ENCODE measurements around the gene GPRC5D.

The GPRC5D gene

GRCh38 chr12:12912711-12913110 is 39.3 kb downstream of the GPRC5D start:
- DNase-seq (ENCODE audit: low read depth in 1 of 2, low spot score in 1 of 2), result no peak
- Histone ChIP-seq H3K27me3 (ENCODE audit: insufficient read depth, poor library complexity, severe bottlenecking) (no peaks in the 10 kb centered on the region), H3K27ac (replicated peaks) (no peak overlapping the region), H3K4me3 (replicated peaks; ENCODE audit: insufficient read depth, low read length) (no peak overlapping the region)
- TF ChIP-seq, protein P1, sequence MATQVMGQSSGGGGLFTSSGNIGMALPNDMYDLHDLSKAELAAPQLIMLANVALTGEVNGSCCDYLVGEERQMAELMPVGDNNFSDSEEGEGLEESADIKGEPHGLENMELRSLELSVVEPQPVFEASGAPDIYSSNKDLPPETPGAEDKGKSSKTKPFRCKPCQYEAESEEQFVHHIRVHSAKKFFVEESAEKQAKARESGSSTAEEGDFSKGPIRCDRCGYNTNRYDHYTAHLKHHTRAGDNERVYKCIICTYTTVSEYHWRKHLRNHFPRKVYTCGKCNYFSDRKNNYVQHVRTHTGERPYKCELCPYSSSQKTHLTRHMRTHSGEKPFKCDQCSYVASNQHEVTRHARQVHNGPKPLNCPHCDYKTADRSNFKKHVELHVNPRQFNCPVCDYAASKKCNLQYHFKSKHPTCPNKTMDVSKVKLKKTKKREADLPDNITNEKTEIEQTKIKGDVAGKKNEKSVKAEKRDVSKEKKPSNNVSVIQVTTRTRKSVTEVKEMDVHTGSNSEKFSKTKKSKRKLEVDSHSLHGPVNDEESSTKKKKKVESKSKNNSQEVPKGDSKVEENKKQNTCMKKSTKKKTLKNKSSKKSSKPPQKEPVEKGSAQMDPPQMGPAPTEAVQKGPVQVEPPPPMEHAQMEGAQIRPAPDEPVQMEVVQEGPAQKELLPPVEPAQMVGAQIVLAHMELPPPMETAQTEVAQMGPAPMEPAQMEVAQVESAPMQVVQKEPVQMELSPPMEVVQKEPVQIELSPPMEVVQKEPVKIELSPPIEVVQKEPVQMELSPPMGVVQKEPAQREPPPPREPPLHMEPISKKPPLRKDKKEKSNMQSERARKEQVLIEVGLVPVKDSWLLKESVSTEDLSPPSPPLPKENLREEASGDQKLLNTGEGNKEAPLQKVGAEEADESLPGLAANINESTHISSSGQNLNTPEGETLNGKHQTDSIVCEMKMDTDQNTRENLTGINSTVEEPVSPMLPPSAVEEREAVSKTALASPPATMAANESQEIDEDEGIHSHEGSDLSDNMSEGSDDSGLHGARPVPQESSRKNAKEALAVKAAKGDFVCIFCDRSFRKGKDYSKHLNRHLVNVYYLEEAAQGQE (IDR thresholded peaks at IDR 0.05; ENCODE audit: insufficient replicate concordance, low read depth), result no peak
- TF ChIP-seq, protein P2, sequence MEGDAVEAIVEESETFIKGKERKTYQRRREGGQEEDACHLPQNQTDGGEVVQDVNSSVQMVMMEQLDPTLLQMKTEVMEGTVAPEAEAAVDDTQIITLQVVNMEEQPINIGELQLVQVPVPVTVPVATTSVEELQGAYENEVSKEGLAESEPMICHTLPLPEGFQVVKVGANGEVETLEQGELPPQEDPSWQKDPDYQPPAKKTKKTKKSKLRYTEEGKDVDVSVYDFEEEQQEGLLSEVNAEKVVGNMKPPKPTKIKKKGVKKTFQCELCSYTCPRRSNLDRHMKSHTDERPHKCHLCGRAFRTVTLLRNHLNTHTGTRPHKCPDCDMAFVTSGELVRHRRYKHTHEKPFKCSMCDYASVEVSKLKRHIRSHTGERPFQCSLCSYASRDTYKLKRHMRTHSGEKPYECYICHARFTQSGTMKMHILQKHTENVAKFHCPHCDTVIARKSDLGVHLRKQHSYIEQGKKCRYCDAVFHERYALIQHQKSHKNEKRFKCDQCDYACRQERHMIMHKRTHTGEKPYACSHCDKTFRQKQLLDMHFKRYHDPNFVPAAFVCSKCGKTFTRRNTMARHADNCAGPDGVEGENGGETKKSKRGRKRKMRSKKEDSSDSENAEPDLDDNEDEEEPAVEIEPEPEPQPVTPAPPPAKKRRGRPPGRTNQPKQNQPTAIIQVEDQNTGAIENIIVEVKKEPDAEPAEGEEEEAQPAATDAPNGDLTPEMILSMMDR (IDR thresholded peaks at IDR 0.05; ENCODE audit: insufficient read depth, low read length), result no peak
- TF ChIP-seq POLR2AphosphoS5 (IDR thresholded peaks at IDR 0.05; ENCODE audit: low read depth), result no peak
- no peak for TF ChIP-seq GABPA (IDR thresholded peaks at IDR 0.05; ENCODE audit: low read depth)
- no peak for TF ChIP-seq SPI1 (IDR thresholded peaks at IDR 0.05; ENCODE audit: borderline replicate concordance, low read depth)

GRCh38 chr12:12909995-12910420 is 42.0 kb downstream of the GPRC5D start:
- no peak for DNase-seq (ENCODE audit: low read depth in 1 of 2, low spot score in 1 of 2)
- no peaks in the 10 kb centered on the region for H3K27me3 ChIP-seq (ENCODE audit: insufficient read depth, poor library complexity, severe bottlenecking)
- H3K4me3 ChIP-seq (replicated peaks; ENCODE audit: insufficient read depth, low read length), result no peak overlapping the region
- no peak for TF ChIP-seq POLR2AphosphoS5 (IDR thresholded peaks at IDR 0.05; ENCODE audit: low read depth)
- TF ChIP-seq, protein P2 (IDR thresholded peaks at IDR 0.05; ENCODE audit: insufficient read depth, low read length), result no peak
- no peak for TF ChIP-seq GABPA (IDR thresholded peaks at IDR 0.05; ENCODE audit: low read depth)
- TF ChIP-seq SPI1 (IDR thresholded peaks at IDR 0.05; ENCODE audit: borderline replicate concordance, low read depth), result no peak
- TF ChIP-seq, protein P1 (IDR thresholded peaks at IDR 0.05; ENCODE audit: insufficient replicate concordance, low read depth), result no peak
- H3K27ac ChIP-seq (replicated peaks), result no peak overlapping the region

DNA sequence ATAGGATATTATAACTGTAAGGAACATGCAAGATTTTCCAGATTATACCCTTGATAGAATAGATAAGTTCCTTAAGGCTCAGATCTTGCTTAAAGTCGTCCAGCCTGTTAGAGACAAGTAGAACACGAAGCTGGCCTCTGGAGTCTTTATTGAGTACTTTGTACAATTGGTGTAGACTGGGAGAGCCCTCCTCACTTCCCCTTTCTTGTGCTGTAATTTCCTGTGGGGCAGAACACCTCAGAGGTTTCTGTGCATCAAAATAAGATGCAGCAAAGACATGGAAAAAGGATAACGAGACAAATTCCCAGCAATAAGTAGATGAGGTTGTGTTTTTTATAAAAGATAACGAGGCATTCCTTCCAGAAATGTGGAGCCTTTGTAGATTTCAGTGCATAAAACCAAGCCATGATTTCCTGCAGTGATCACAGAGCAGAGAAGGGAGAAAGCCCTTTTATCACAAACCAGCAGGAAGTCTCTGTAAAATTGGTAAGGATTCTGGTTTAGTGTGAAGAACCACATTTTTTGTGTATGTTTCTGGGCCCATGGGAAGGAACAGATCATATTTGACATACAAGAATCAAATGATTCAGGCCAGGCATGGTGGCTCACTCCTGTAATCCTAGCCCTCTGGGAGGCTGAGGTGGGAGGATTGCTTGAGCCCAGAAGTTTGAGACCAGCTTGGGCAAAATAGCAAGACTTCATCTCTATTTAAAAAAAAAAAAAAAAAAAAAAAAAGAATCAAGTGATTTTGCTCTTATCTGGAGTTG is 42.6 kb downstream of the GPRC5D start:
- TF ChIP-seq GABPA (IDR thresholded peaks at IDR 0.05; ENCODE audit: low read depth) (no peak), SPI1 (IDR thresholded peaks at IDR 0.05; ENCODE audit: borderline replicate concordance, low read depth) (peak; percentile 99)
- TF ChIP-seq, protein P2 (IDR thresholded peaks at IDR 0.05; ENCODE audit: insufficient read depth, low read length), result no peak
- no peak overlapping the region for H3K4me3 ChIP-seq (replicated peaks; ENCODE audit: insufficient read depth, low read length)
- DNase-seq (ENCODE audit: low read depth in 1 of 2, low spot score in 1 of 2), result peak in 1 of 2 experiments; percentile 57
- no peaks in the 10 kb centered on the region for H3K27me3 ChIP-seq (ENCODE audit: insufficient read depth, poor library complexity, severe bottlenecking)
- H3K27ac ChIP-seq (replicated peaks), result no peak overlapping the region
